ENCODE data around the gene MED15.

DNA sequence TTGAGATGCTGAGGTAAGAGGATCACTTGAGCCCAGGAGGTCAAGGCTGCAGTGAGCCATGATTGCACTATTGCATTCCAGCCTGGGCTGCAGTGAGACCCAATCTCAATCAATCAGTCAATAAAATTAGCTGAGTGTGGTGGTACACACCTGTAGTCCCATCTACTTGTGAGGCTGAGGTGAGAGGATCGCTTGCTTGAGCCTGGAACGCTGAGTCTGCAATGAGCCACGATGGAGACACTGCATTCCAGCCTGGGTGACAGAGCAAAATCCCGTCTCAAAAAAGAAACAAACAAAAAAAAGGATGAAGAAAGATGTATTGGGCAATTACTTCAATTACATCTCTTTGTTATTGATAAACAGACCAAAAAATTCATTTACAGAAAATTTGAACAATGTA, 54.5 kb downstream of the MED15 start:
- TF ChIP-seq, protein P1, sequence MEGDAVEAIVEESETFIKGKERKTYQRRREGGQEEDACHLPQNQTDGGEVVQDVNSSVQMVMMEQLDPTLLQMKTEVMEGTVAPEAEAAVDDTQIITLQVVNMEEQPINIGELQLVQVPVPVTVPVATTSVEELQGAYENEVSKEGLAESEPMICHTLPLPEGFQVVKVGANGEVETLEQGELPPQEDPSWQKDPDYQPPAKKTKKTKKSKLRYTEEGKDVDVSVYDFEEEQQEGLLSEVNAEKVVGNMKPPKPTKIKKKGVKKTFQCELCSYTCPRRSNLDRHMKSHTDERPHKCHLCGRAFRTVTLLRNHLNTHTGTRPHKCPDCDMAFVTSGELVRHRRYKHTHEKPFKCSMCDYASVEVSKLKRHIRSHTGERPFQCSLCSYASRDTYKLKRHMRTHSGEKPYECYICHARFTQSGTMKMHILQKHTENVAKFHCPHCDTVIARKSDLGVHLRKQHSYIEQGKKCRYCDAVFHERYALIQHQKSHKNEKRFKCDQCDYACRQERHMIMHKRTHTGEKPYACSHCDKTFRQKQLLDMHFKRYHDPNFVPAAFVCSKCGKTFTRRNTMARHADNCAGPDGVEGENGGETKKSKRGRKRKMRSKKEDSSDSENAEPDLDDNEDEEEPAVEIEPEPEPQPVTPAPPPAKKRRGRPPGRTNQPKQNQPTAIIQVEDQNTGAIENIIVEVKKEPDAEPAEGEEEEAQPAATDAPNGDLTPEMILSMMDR (conservative IDR thresholded peaks at IDR 0.05; ENCODE audit: low read length): no peak
- TF ChIP-seq EZH2phosphoT487 (IDR thresholded peaks at IDR 0.05; ENCODE audit: borderline replicate concordance): no peak
